Stimulated activated naive CD8-positive, alpha-beta T cell treated with anti-CD3 and anti-CD28 coated beads, Interleukin-15, Interleukin-2, amounts not matched to agents 100 ng/mL and 50 ng/mL, for 24 hours (primary cell): ENCODE data around the gene MAP3K13.
A peak's percentile ranks its signal among the peaks of the same experiment; 100 is the strongest.

Source experiments
- H3K27ac Mint-ChIP-seq: one replicate; pipeline ENCODE4 v1.8.0; 2021; ENCODE audit warnings: mild to moderate bottlenecking, mixed read lengths
- H3K27me3 Mint-ChIP-seq: one replicate; pipeline ENCODE4 v1.8.0; 2021; ENCODE audit warnings: mixed read lengths
- H3K36me3 Mint-ChIP-seq: one replicate; pipeline ENCODE4 v1.8.0; 2021; ENCODE audit warnings: low read depth, mixed read lengths
- H3K4me1 Mint-ChIP-seq: one replicate; pipeline ENCODE4 v1.8.0; 2021; ENCODE audit warnings: low read depth, mixed read lengths
- H3K4me3 Mint-ChIP-seq: one replicate; pipeline ENCODE4 v1.8.0; 2021; ENCODE audit warnings: mild to moderate bottlenecking, mixed read lengths
- H3K9me3 Mint-ChIP-seq: one replicate; pipeline ENCODE4 v1.8.0; 2021; ENCODE audit warnings: mixed read lengths

The MAP3K13 gene

DNA sequence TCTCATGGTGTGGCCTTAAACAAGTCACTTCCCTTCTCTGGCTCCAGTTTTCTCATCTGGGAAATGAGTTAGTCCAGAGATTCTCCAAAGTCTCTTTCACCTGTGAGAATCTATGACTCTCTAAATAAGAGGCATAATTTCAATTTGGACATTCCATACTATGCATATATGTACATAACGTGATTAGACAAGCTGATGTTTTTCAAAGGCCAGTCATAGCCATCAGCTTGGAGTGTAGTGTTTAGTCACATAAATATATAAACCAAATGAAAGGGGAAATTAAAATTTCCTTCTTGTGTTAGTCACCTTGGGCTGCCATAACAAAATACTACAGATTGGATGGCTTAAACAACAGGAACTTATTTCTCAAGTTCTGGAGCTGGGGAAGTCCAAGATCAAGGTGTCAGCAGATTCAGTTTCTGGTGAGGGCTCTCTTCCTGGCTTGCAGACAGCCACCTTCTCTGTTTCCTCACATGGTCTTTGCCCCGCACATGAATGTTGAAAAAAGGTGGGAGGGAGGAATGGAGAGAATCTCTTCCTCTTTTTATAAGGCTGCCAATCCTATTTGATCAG, 116.5 kb downstream of the MAP3K13 start:
- Mint-ChIP-seq H3K27ac (peak overlapping the region; percentile 21), H3K36me3 (peaks cover 45% of the 10 kb centered on the region), H3K9me3 (no peaks in the 10 kb centered on the region), H3K4me1 (peaks cover 6% of the 10 kb centered on the region), H3K27me3 (no peaks in the 10 kb centered on the region), H3K4me3 (no peak overlapping the region)

DNA sequence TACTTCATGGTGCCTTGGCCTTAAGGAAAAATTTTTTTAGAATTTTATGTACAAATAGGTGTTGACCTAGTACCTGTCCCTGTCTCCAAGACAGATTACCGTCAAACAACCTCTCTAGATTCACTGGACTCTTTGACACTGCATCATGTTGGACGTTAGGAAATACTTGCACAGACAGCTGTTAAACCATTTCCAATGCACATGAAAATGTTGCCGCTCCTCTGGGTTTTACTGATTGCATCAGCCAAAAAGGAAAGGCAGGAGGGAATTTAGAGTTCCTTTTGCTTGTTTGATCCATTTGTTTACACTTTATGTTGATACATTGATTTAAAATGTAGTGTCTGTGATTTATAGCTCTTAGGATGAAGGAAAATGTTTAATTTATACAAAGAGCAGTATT, 121.4 kb downstream of the MAP3K13 start:
- no peak overlapping the region for H3K4me3 Mint-ChIP-seq
- peaks cover 59% of the 10 kb centered on the region for H3K36me3 Mint-ChIP-seq
- H3K27ac Mint-ChIP-seq = no peak overlapping the region
- H3K4me1 Mint-ChIP-seq = peaks cover 6% of the 10 kb centered on the region
- H3K9me3 Mint-ChIP-seq = no peaks in the 10 kb centered on the region
- no peaks in the 10 kb centered on the region for H3K27me3 Mint-ChIP-seq

DNA sequence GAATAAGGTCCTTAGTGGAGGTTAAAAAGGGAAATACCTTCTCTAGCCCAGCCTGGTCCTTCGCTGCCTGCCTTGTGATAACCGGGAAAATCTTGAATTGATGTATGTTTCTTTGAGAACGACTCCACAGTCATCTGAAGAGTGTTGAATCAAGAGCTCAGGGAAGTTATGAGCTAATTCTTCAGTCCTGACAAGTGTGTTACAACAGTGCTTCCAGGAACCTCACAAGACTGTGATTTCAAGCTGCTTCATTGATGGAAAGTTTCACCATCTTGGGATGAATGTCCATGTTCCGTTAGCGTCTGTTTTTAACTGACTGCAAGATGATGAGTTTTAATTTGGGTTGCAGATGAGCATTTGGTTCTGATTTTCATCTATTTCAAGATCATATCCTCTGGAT, 123.5 kb downstream of the MAP3K13 start:
- no peak overlapping the region for H3K4me3 Mint-ChIP-seq
- H3K27me3 Mint-ChIP-seq = no peaks in the 10 kb centered on the region
- H3K9me3 Mint-ChIP-seq = no peaks in the 10 kb centered on the region
- H3K27ac Mint-ChIP-seq = no peak overlapping the region
- H3K36me3 Mint-ChIP-seq = peaks cover 60% of the 10 kb centered on the region
- H3K4me1 Mint-ChIP-seq = peaks cover 6% of the 10 kb centered on the region

DNA sequence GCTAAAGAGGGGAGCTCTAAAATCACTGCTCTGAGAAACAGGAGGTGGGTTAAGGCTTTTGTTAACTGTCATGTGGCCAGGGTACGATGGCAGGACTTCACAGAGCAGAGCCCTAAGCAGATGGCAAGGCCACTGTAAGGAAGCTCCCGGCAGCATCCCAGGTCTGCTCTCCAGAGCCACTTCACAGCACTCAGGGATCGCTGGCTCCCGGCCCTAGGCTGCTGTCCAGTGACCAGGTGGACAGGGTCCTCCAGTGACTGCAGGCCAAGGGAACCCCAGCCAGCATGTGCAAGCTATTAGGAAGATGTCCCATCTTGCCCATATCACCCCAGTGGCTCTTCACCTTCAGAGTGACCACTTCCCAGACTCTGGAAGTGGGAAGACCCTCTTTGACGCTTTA, 125.5 kb downstream of the MAP3K13 start:
- Mint-ChIP-seq H3K27me3 (no peaks in the 10 kb centered on the region), H3K4me1 (peaks cover under 1% of the 10 kb centered on the region), H3K27ac (no peak overlapping the region), H3K4me3 (no peak overlapping the region), H3K36me3 (peaks cover 60% of the 10 kb centered on the region), H3K9me3 (no peaks in the 10 kb centered on the region)

DNA sequence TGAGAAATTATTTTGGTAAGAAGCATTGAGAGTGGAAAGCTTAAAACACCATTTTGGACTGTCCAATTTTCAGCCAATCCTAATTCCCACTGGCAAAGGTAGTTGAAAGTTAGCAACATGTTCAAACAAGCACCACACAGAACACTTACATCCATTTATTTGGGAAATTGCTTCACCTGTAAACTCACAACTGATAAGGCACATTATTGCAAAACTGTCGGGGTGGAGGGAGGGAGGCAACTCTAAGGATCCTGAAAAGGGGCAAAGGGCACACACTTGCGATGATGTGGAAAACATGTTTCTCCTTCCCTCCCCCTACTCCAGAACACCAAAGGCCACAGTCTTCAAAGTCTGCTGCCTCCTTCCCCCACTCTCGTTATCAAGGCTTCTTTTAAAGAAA, 126.5 kb downstream of the MAP3K13 start:
- H3K4me1 Mint-ChIP-seq = no peaks in the 10 kb centered on the region
- peaks cover 70% of the 10 kb centered on the region for H3K36me3 Mint-ChIP-seq
- no peaks in the 10 kb centered on the region for H3K9me3 Mint-ChIP-seq
- H3K4me3 Mint-ChIP-seq = no peak overlapping the region
- H3K27ac Mint-ChIP-seq = no peak overlapping the region
- H3K27me3 Mint-ChIP-seq = no peaks in the 10 kb centered on the region

DNA sequence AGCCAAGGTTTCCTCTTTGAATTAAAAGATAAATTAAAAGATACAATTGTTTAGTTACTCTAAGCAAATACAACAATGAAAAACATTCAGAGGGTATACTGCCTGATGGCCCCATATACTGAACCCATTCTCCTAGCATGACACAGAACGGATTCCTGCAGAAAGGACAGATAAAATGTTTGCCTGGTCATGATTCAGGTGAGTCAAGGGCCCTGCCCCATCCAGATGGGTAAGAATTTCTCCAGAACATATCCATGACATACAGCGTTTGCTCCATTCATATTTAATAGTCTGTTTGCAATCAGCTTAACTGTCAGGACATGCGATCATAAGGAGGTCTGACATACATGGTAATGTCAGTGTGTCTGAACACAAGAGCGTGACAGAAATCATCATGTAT, 127.3 kb downstream of the MAP3K13 start:
- Mint-ChIP-seq H3K4me3 (no peak overlapping the region), H3K9me3 (no peaks in the 10 kb centered on the region), H3K27me3 (no peaks in the 10 kb centered on the region), H3K4me1 (no peaks in the 10 kb centered on the region), H3K27ac (no peak overlapping the region), H3K36me3 (peaks cover 71% of the 10 kb centered on the region)

DNA sequence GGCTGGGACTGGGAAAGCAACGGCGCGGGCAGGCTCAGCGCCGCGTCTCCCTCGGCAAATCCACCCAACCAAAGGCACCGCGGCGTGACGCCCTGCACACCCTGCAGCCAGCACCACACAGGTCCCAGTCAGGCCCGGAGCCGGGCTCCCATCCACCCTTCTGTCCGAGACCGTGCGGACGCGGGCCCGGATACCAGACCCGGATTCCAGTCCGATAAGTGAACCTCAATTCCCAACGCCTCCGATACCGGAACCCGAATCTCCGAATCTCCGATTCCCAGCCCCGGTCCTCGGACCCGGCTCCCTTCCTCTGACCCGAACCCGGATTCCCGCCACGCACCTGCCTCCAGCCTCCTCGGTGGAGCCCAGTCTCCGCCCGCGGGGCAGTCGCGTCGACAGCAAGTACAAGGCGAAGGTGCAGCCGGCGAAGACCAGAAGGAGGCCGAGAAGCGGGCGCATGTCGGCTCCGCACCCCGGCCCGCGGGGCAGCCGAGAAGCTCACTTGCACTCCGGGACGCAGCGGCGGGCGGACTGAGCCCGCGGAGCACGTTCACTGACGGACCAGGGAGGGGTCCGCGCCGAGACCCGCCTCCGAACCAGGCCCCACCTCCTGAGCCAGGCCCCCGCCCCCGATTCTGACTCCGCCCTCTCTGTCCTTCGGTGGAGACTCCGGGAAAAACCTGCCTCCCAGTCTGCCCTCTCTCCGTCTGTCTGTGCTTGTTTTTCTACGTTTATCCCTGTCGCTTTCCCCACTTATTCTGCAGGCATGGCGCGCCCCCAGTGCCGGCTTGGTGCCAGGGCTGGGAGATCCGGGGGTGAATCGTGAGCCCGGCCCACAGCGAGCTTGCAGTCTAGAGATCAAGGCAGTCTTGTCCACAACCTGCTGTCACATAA, 135.8 kb downstream of the MAP3K13 start, which contains the start of gene TMEM41A:
Gene TMEM41A, minus strand, starts transcription at position 533 of the 894 bp plus-strand sequence. Its CDS starts 74 bp downstream, at position 459.
- Mint-ChIP-seq H3K27me3 (peaks cover 3% of the 10 kb centered on the region), H3K36me3 (peaks cover 21% of the 10 kb centered on the region), H3K9me3 (no peaks in the 10 kb centered on the region), H3K4me1 (peaks cover 13% of the 10 kb centered on the region), H3K27ac (peak within 1 kb of the TSS; percentile 85), H3K4me3 (peak within 1 kb of the TSS; percentile 93)

DNA sequence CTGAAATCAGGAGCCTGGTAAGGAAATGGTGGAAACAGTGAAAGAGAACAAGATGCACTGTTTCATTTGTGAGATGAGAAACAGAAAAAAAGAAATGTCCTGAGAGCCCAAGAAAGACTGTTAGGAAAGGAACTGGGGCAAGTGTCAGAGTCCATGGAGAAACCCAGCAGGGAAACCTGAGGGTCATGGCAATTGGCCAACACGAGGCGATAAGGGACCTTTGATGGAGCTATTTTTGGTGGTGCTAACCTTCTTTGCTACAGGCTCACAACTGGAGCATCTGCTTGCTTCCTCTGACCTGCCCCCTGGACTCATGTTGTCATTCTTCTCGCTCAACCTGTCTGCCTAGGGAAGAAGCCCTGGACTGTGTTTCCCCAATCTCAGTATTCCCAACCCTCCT, 140.1 kb downstream of the MAP3K13 start:
- no peaks in the 10 kb centered on the region for H3K36me3 Mint-ChIP-seq

DNA sequence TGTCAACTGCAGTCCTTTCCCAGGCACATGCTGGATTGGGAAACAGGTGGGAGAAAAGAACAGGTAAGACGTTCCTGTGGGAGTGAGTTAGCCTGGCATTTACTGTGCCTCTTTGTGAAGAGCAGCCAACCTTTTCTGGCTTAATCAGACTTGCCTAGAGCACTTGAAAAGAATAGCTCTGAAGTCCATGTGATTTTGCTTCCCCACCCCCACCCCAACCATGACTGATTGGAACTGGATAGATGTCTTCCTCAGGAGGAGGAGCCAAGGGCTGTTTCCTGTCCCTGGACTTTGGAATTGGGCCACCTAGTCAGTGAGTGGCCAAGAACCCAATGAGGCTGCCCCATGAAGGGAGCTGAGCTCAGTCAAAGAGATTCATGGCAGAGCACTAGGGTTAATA, 140.6 kb downstream of the MAP3K13 start:
- Mint-ChIP-seq H3K36me3 (no peaks in the 10 kb centered on the region), H3K27me3 (peaks cover 3% of the 10 kb centered on the region), H3K27ac (no peak overlapping the region), H3K4me3 (no peak overlapping the region), H3K9me3 (no peaks in the 10 kb centered on the region), H3K4me1 (peaks cover 3% of the 10 kb centered on the region)

More for the DNA sequence above, 140.1 kb downstream of the MAP3K13 start:
- no peak overlapping the region for H3K27ac Mint-ChIP-seq
- peaks cover 3% of the 10 kb centered on the region for H3K4me1 Mint-ChIP-seq
- H3K27me3 Mint-ChIP-seq = peaks cover 3% of the 10 kb centered on the region
- no peak overlapping the region for H3K4me3 Mint-ChIP-seq
- H3K9me3 Mint-ChIP-seq = no peaks in the 10 kb centered on the region

DNA sequence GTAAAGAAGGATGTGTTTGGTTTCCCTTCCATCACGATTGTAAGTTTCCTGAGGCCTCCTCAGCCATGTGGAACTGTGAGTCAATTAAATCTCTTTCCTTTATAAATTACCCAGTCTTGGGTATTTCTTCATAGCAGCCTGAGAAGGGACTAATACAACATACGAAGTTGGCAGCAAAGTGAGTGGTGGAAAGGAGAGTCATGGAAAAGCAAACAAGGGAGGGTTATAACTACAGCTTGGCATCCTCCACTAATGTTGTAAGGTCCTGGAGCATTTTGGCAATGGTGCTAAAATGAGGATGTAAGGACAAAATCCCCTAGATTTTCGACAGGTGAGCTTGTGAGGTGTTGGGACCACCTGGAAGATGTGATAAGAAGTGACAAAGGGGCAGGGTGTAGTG, 141.7 kb downstream of the MAP3K13 start:
- H3K27ac Mint-ChIP-seq = no peak overlapping the region
- no peaks in the 10 kb centered on the region for H3K9me3 Mint-ChIP-seq
- H3K27me3 Mint-ChIP-seq = peaks cover 3% of the 10 kb centered on the region
- H3K4me3 Mint-ChIP-seq = no peak overlapping the region
- no peaks in the 10 kb centered on the region for H3K36me3 Mint-ChIP-seq
- H3K4me1 Mint-ChIP-seq = no peaks in the 10 kb centered on the region

DNA sequence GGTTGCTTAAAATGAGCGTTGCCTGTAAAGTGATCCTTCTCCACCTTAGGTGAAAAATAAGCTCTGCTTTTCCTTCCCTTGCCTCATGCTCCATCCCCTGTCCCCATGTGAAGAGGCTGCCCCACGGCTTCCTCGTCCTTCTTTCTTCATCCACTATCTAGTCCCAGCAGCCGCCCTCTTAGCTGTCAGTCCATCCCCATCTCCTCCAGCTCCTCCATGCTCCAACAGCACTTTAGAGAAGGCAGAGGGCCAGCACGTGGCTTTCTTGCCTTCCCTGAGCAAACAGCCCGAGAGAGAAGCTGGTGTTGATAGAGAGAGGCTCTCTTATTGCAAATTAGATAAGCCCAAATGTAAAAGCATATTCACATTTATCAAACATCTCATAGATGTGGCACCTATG, 144.9 kb downstream of the MAP3K13 start:
- H3K4me1 Mint-ChIP-seq = no peaks in the 10 kb centered on the region
- H3K9me3 Mint-ChIP-seq = no peaks in the 10 kb centered on the region
- no peak overlapping the region for H3K27ac Mint-ChIP-seq
- no peak overlapping the region for H3K4me3 Mint-ChIP-seq
- no peaks in the 10 kb centered on the region for H3K27me3 Mint-ChIP-seq
- H3K36me3 Mint-ChIP-seq = no peaks in the 10 kb centered on the region

DNA sequence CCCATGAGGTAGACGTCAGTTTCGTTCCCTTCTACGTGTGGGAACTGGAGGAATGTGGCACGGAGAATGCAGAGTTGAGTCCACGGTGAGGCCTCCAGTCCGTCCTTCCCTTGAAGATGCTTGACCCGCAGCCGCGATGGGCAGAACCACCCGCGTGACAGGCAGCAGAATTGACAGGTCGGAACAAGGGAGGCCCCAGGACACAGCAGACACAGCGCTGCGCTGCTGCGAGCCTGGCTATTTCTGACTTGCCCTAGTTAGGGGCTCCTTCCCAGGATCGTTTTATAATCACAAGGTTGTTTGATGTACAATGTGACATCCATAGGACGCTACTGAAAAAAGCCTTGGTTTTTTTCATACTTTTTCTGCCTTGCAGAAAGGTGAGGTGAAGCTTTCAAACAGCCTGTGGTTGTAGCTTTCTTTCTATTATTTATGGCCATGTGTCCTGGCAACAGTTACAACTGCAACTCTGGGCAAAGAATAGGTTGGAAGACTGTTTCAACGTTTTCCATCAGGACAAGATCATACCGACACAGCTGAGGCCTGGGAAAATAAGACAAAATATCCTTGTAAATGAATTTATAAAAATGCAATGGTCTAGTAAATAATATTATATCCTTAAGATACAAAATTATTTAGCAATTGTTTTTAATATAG, 145.5 kb downstream of the MAP3K13 start:
- H3K36me3 Mint-ChIP-seq = no peaks in the 10 kb centered on the region
- H3K4me3 Mint-ChIP-seq = no peak overlapping the region
- H3K27ac Mint-ChIP-seq = no peak overlapping the region
- no peaks in the 10 kb centered on the region for H3K4me1 Mint-ChIP-seq
- H3K9me3 Mint-ChIP-seq = no peaks in the 10 kb centered on the region
- peaks cover 2% of the 10 kb centered on the region for H3K27me3 Mint-ChIP-seq

DNA sequence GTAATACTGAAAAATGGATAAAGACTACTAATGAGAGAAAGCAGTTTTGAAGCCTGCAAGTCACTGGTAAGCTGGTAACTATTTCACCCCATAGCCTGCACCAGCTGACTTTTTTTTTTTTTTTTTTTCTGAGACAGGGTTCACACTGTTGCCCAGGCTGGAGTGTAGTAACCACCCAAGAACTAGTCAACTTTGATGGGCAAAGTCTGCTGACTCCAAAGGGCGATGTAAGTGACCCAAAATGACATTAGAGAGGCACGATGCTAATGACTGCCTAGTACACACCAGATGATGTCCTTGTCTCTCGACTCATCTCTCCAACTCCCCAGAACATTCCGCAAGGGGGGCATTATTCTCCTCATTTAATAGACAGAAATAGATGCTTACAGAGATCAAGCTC, 148.8 kb downstream of the MAP3K13 start:
- Mint-ChIP-seq H3K4me1 (no peaks in the 10 kb centered on the region), H3K27ac (no peak overlapping the region), H3K9me3 (no peaks in the 10 kb centered on the region), H3K4me3 (no peak overlapping the region), H3K36me3 (no peaks in the 10 kb centered on the region), H3K27me3 (peaks cover 4% of the 10 kb centered on the region)

DNA sequence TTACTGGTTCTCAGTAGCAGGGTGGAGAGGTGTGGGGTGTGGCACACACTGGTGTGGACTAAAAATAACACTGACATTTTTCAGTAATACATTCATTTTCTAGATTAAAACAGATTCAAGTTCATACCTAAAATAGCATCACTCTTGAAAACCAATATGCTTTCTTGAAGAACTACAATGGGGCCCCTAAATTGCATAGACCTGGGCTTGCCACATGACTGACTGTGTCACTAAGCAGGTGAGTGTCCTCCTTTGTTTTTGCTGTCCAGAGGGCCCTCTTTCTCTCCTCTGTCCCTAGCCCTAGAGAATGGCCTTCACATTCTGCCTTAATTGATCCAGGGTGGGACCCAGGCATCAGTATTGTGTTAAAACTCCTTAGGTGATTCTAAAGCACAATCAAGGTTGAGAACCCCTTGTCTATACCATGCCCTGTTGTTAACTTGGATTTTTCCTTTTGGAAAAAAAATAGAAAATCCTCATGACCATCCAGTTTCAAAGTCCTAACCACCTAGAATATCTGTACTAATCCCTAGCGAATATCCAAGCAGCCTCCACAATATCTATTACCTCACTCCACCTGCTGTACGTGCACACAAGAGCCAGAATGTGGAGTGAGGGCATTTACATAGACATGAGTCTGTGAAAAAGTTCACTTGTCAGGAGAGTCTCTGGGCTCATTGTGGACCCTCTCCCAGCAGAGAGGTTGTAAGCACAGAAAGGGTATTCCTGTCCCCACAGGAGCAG, 154.6 kb downstream of the MAP3K13 start:
- Mint-ChIP-seq H3K9me3 (no peaks in the 10 kb centered on the region), H3K4me1 (no peaks in the 10 kb centered on the region), H3K27me3 (peaks cover 19% of the 10 kb centered on the region), H3K36me3 (no peaks in the 10 kb centered on the region), H3K4me3 (no peak overlapping the region), H3K27ac (no peak overlapping the region)

DNA sequence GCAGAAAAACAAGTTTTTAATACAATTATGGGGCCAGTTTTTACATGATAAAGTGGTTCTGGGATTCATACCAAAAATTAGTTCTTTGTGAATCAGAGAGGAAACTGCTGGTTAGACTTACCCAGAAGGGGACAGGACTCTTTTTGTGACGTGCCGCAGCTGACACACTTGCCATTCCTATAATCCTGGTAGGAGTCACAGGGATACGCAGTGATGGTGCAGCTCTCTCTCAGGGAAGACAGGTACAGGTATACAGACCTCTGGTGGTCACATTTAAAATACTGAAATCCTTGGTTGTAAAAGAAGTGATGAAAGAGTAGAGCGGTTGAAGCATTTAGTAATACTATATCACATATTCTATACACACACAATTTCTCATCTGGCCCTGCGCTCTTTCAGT, 156.1 kb downstream of the MAP3K13 start:
- H3K4me1 Mint-ChIP-seq = no peaks in the 10 kb centered on the region
- H3K27ac Mint-ChIP-seq = no peak overlapping the region
- peaks cover 17% of the 10 kb centered on the region for H3K27me3 Mint-ChIP-seq
- no peaks in the 10 kb centered on the region for H3K9me3 Mint-ChIP-seq
- no peak overlapping the region for H3K4me3 Mint-ChIP-seq
- no peaks in the 10 kb centered on the region for H3K36me3 Mint-ChIP-seq
